ENCODE results near the gene ITPK1.

Gene ITPK1

GRCh38 chr14:92984082-92984788 lies 131.5 kb downstream of the ITPK1 start:
- no peak for DNase-seq (ENCODE audit: insufficient read length)
- TF ChIP-seq TAF1 (IDR thresholded peaks at IDR 0.05; ENCODE audit: borderline replicate concordance, low read depth, low read length) (no peak), POLR2AphosphoS5 (IDR thresholded peaks at IDR 0.05; ENCODE audit: low read depth, low read length) (no peak), POLR2A (IDR thresholded peaks at IDR 0.05; ENCODE audit: low read depth, low read length) (no peak)
- FAIRE-seq = no peak

- FAIRE-seq (no peak), DNase-seq (ENCODE audit: insufficient read length) (no peak)
- no peak for TF ChIP-seq POLR2AphosphoS5 (IDR thresholded peaks at IDR 0.05; ENCODE audit: low read depth, low read length)
- no peak for TF ChIP-seq POLR2A (IDR thresholded peaks at IDR 0.05; ENCODE audit: low read depth, low read length)
Measured at GRCh38 chr14:92982956-92983355, 132.8 kb downstream of the ITPK1 start.

- no peak for FAIRE-seq
- DNase-seq (ENCODE audit: insufficient read length) = no peak
- TF ChIP-seq TAF1 (IDR thresholded peaks at IDR 0.05; ENCODE audit: borderline replicate concordance, low read depth, low read length) = no peak
- TF ChIP-seq POLR2AphosphoS5 (IDR thresholded peaks at IDR 0.05; ENCODE audit: low read depth, low read length) = no peak
- no peak for TF ChIP-seq POLR2A (IDR thresholded peaks at IDR 0.05; ENCODE audit: low read depth, low read length)
Measured at GRCh38 chr14:92981726-92982125, 134.0 kb downstream of the ITPK1 start.

- TF ChIP-seq POLR2AphosphoS5 (IDR thresholded peaks at IDR 0.05; ENCODE audit: low read depth, low read length) (no peak), TAF1 (IDR thresholded peaks at IDR 0.05; ENCODE audit: borderline replicate concordance, low read depth, low read length) (no peak), POLR2A (IDR thresholded peaks at IDR 0.05; ENCODE audit: low read depth, low read length) (no peak)
- FAIRE-seq = no peak
- DNase-seq (ENCODE audit: insufficient read length) = no peak
Measured at GRCh38 chr14:92980866-92981265, 134.9 kb downstream of the ITPK1 start.

- FAIRE-seq = no peak
- no peak for TF ChIP-seq POLR2AphosphoS5 (IDR thresholded peaks at IDR 0.05; ENCODE audit: low read depth, low read length)
- DNase-seq (ENCODE audit: insufficient read length) = no peak
Measured at GRCh38 chr14:92978229-92979021, 137.3 kb downstream of the ITPK1 start.

- FAIRE-seq (no peak), DNase-seq (ENCODE audit: insufficient read length) (no peak)
- TF ChIP-seq POLR2AphosphoS5 (IDR thresholded peaks at IDR 0.05; ENCODE audit: low read depth, low read length) (no peak), TAF1 (IDR thresholded peaks at IDR 0.05; ENCODE audit: borderline replicate concordance, low read depth, low read length) (no peak), POLR2A (IDR thresholded peaks at IDR 0.05; ENCODE audit: low read depth, low read length) (no peak)
Measured at GRCh38 chr14:92976268-92976667, 139.5 kb downstream of the ITPK1 start.

- TF ChIP-seq POLR2A (IDR thresholded peaks at IDR 0.05; ENCODE audit: low read depth, low read length) (no peak), POLR2AphosphoS5 (IDR thresholded peaks at IDR 0.05; ENCODE audit: low read depth, low read length) (no peak), TAF1 (IDR thresholded peaks at IDR 0.05; ENCODE audit: borderline replicate concordance, low read depth, low read length) (no peak)
- FAIRE-seq = no peak
- DNase-seq (ENCODE audit: insufficient read length) = no peak
Measured at GRCh38 chr14:92974541-92975345, 141.0 kb downstream of the ITPK1 start.

GRCh38 chr14:92973798-92974372 lies 141.8 kb downstream of the ITPK1 start:
- FAIRE-seq = no peak
- no peak for TF ChIP-seq POLR2AphosphoS5 (IDR thresholded peaks at IDR 0.05; ENCODE audit: low read depth, low read length)
- no peak for TF ChIP-seq TAF1 (IDR thresholded peaks at IDR 0.05; ENCODE audit: borderline replicate concordance, low read depth, low read length)
- no peak for TF ChIP-seq POLR2A (IDR thresholded peaks at IDR 0.05; ENCODE audit: low read depth, low read length)
- DNase-seq (ENCODE audit: insufficient read length) = no peak

- DNase-seq (ENCODE audit: insufficient read length) (no peak), FAIRE-seq (no peak)
Measured at GRCh38 chr14:92973261-92973797, 142.4 kb downstream of the ITPK1 start.

GRCh38 chr14:92971601-92972180 lies 144.0 kb downstream of the ITPK1 start:
- no peak for TF ChIP-seq TAF1 (IDR thresholded peaks at IDR 0.05; ENCODE audit: borderline replicate concordance, low read depth, low read length)
- TF ChIP-seq POLR2A (IDR thresholded peaks at IDR 0.05; ENCODE audit: low read depth, low read length) = no peak
- no peak for TF ChIP-seq POLR2AphosphoS5 (IDR thresholded peaks at IDR 0.05; ENCODE audit: low read depth, low read length)
- no peak for FAIRE-seq
- no peak for DNase-seq (ENCODE audit: insufficient read length)

More at GRCh38 chr14:92973261-92973797, 142.4 kb downstream of the ITPK1 start:
- TF ChIP-seq POLR2A (IDR thresholded peaks at IDR 0.05; ENCODE audit: low read depth, low read length) = no peak
- no peak for TF ChIP-seq TAF1 (IDR thresholded peaks at IDR 0.05; ENCODE audit: borderline replicate concordance, low read depth, low read length)
- no peak for TF ChIP-seq POLR2AphosphoS5 (IDR thresholded peaks at IDR 0.05; ENCODE audit: low read depth, low read length)

GRCh38 chr14:92970271-92970670 lies 145.5 kb downstream of the ITPK1 start:
- no peak for DNase-seq (ENCODE audit: insufficient read length)
- TF ChIP-seq TAF1 (IDR thresholded peaks at IDR 0.05; ENCODE audit: borderline replicate concordance, low read depth, low read length) (no peak), POLR2AphosphoS5 (IDR thresholded peaks at IDR 0.05; ENCODE audit: low read depth, low read length) (no peak), POLR2A (IDR thresholded peaks at IDR 0.05; ENCODE audit: low read depth, low read length) (no peak)
- FAIRE-seq = no peak

Measured in GM12892 (cell line).